Heart right ventricle (tissue), 16 donors: ENCODE data around the gene LAMC2. TPM values are rescaled to one million over a fixed set of nuclear protein-coding genes. Genes with fewer than 3 reads are reported as not detected.

ENCODE experiments used
- ATAC-seq, 8 donors: fragments of 200-7000 bp; cut with Tn5 transposase; one replicate each; pipeline ENCODE4 v1.9.1; 2020; ENCODE audit warnings: mild to moderate bottlenecking in 8 of 8, moderate library complexity in 8 of 8, moderate number of reproducible peaks in 1 of 8
- DNase-seq, 2 donors: peaks; one replicate each; pipeline ENCODE4 v3.0.0-alpha.2; 2020
- H3K27ac ChIP-seq, 10 donors: fragments of 200-600 bp; sonication (generic) in 2 of 10; one replicate each; pipeline versions ENCODE4 v1.5.0 to v1.8.0; 2020 to 2022; ENCODE audit warnings: mild to moderate bottlenecking in 3 of 10
- H3K27me3 ChIP-seq, 7 donors: fragments of 200-600 bp; one replicate each; pipeline ENCODE4 v1.8.0; 2021 to 2022; ENCODE audit warnings: mild to moderate bottlenecking in 2 of 7
- H3K36me3 ChIP-seq, 9 donors: fragments of 200-600 bp; sonication (generic) in 1 of 9; one replicate each; pipeline versions ENCODE4 v1.5.0 to v1.8.0; 2020 to 2022; ENCODE audit warnings: mild to moderate bottlenecking in 2 of 9
- H3K4me1 ChIP-seq, 9 donors: fragments of 200-600 bp; sonication (generic) in 1 of 9; one replicate each; pipeline versions ENCODE4 v1.5.0 to v1.8.0; 2020 to 2022; ENCODE audit warnings: mild to moderate bottlenecking in 4 of 9
- H3K4me3 ChIP-seq, 10 donors: fragments of 200-600 bp; sonication (generic) in 2 of 10; one replicate each; pipeline versions ENCODE4 v1.5.0 to v1.8.0; 2020 to 2022; ENCODE audit warnings: mild to moderate bottlenecking in 7 of 10, moderate library complexity in 2 of 10
- H3K9me3 ChIP-seq, 11 donors: fragments of 200-600 bp in 10 of 11; sonication (generic) in 2 of 11; one replicate each; pipeline versions ENCODE4 v1.5.0 to v1.8.0; 2013 to 2022; ENCODE audit warnings: mild to moderate bottlenecking in 2 of 11, control low read depth in 1 of 11, moderate library complexity in 1 of 11
- WGBS, 2 donors: extraction: QIAGEN DNeasy Blood & Tissue Kit; methylation state at CpG; one replicate each; pipeline ENCODE4 v1.1.7; 2013; ENCODE audit warnings: inconsistent platforms in 1 of 2; 5-methylcytosine and 5-hydroxymethylcytosine counted together
- intact Hi-C, 10 donors: fragments of 100-400 bp; cut with DNase I; formaldehyde crosslinking; loops; one replicate each; pipeline versions ENCODE4 v1.11.1 to v1.14.2; 2022
- polyA plus RNA-seq, 2 donors: library from polyadenylated mRNA; stranded (reverse); fragments of 200-250 nt; gene quantifications; one replicate each; pipeline ENCODE4 v1.2.3, GENCODE V29; 2013
- total RNA-seq, 10 donors: library from RNA; stranded (reverse); fragmentation: NEBNext Ultra II Directional in 3 of 10; extraction: Animal tissue kit (Norgen Biotek cat#: 25700) in 3 of 10; gene quantifications; one replicate each; pipeline versions ENCODE4 v1.2.1 to v1.2.4, GENCODE V29; 2021 to 2023
- TF ChIP-seq, protein P1 (sequence below), 9 donors: fragments of 200-600 bp; sonication (generic) in 2 of 9; IDR thresholded peaks; one replicate each; pipeline versions ENCODE4 v1.5.0 to v1.8.0; 2021 to 2022; ENCODE audit warnings: antibody characterized with exemption in 9 of 9, mild to moderate bottlenecking in 5 of 9, moderate library complexity in 1 of 9
- donor health status: Arrhythmogenic right ventricular cardiomyopathy.
- donor health status: ischemic (EF 13 %, LVEDD 7.1; RV severe dilation, severe dysfunction).
- donor health status: healthy with polysubstance abuse.
- donor health status: DM: no; HTN: yes; CAD: no.
- donor health status: DM: no; HTN: no; CAD: no.
- donor health status: ischemic (EF 25% LVEDD 6.9; RV normal size, moderate dysfunction).
- donor health status: ischemic (EF 25% LVEDD 5.7; RV mildly dilated, moderate dysfunction).
- donor health status: healthy.
- donor health status: DM: yes; HTN: yes; CAD: no.
- donor health status: Ischemic cardiomyopathy.
- donor health status: ischemic (EF 35%, LVEDD 5.7; RV mildly dilated, moderate dysfunction).
- donor health status: nonischemic (EF 11% LVEDD 7.7; RV severe dilation, severe dysfunction).
- donor health status: DM: yes; HTN: yes; CAD: no.
- donor health status: PGD.
- donor health status: ischemic (EF 29% LVEDD 5.4; RV normal size, mild dysfunction).
- donor health status: nonischemic (EF 23%, LVEDD 6.1; RV moderate dilation, normal function).

The LAMC2 gene
- total and polyA plus RNA-seq, 12 donors, result 0.53 to 8.8 (median 1.6) TPM

DNA sequence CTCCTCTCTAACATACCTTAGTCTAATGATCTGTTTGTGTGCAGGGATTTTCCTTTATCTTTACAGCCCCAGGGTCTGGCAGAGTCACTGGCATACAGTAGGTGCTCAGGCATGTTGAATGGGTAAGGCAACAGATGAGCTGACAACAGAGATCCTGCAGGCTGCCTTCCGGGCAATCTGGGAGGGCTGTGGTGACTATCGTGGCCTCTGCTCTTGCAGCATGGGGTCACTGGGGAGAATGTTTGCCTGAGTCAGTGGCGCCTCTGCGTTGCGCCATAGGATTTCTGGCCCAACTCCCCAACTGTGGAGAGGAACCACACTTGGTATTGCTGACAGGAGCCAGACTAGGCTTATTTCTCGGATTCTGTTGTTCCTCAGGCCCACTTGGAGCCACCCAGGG, 93.8 kb downstream of the LAMC2 start:
- Histone ChIP-seq H3K9me3 (no peaks in the 10 kb centered on the region), H3K27me3 (no peaks in the 10 kb centered on the region), H3K4me3 (no peak overlapping the region), H3K36me3 (no peaks in the 10 kb centered on the region), H3K4me1 (peaks cover 14 to 62% (median 48%) of the 10 kb centered on the region in 9 donors), H3K27ac (peak overlapping the region in 8 of 10 donors; percentile 16 to 92 (median 52))
- intact Hi-C loops, result loop anchor here in 8 of 10 donors (2.0 to 10.0 kb wide), 10 partner anchors 37 to 345 kb away; partner anchors contain the start of gene SMG7 (in 4 of the 8)
- TF ChIP-seq, protein P1, sequence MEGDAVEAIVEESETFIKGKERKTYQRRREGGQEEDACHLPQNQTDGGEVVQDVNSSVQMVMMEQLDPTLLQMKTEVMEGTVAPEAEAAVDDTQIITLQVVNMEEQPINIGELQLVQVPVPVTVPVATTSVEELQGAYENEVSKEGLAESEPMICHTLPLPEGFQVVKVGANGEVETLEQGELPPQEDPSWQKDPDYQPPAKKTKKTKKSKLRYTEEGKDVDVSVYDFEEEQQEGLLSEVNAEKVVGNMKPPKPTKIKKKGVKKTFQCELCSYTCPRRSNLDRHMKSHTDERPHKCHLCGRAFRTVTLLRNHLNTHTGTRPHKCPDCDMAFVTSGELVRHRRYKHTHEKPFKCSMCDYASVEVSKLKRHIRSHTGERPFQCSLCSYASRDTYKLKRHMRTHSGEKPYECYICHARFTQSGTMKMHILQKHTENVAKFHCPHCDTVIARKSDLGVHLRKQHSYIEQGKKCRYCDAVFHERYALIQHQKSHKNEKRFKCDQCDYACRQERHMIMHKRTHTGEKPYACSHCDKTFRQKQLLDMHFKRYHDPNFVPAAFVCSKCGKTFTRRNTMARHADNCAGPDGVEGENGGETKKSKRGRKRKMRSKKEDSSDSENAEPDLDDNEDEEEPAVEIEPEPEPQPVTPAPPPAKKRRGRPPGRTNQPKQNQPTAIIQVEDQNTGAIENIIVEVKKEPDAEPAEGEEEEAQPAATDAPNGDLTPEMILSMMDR (IDR thresholded peaks at IDR 0.05), result no peak
- WGBS, 2 donors, result 83 to 87% methylated on average over 6 of the region's 6 CpGs
- peak in 1 of 2 donors; percentile 41 for DNase-seq
- peak in 2 of 8 donors; percentile 2 to 16 for ATAC-seq

DNA sequence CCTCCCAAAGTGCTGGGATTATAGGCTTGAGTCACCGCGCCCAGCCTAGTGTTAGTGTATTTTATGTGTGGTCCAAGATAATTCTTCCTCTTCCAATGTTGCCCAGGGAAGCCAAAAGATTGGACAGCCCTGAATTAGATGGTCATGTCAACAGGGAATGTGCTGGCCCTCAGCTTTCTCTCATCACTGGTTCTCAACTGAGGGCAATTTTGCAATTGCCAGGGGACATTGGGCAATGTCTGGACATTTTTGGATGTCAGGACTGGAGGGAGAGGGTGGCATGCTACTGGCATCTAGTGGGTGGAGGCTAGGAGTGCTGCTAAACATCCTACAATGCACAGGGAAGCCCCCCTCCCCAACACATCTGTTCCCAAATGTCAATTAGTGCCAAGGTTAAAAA, 95.0 kb downstream of the LAMC2 start:
- Histone ChIP-seq H3K36me3 (no peaks in the 10 kb centered on the region), H3K9me3 (no peaks in the 10 kb centered on the region), H3K4me3 (no peak overlapping the region), H3K27me3 (no peaks in the 10 kb centered on the region), H3K4me1 (peaks cover 14 to 67% (median 55%) of the 10 kb centered on the region in 9 donors), H3K27ac (peak overlapping the region; percentile 14 to 92 (median 84))
- no peak for DNase-seq
- 93 to 100% methylated on average over 2 of the region's 2 CpGs for WGBS, 2 donors
- intact Hi-C loops, result loop anchor here (1.0 to 10.0 kb wide), 10 partner anchors 36 to 344 kb away; partner anchors contain the start of gene SMG7 (in 4 of the 10)
- ATAC-seq, result peak in 2 of 8 donors; percentile 6 to 27
- TF ChIP-seq, protein P1 (IDR thresholded peaks at IDR 0.05), result no peak

DNA sequence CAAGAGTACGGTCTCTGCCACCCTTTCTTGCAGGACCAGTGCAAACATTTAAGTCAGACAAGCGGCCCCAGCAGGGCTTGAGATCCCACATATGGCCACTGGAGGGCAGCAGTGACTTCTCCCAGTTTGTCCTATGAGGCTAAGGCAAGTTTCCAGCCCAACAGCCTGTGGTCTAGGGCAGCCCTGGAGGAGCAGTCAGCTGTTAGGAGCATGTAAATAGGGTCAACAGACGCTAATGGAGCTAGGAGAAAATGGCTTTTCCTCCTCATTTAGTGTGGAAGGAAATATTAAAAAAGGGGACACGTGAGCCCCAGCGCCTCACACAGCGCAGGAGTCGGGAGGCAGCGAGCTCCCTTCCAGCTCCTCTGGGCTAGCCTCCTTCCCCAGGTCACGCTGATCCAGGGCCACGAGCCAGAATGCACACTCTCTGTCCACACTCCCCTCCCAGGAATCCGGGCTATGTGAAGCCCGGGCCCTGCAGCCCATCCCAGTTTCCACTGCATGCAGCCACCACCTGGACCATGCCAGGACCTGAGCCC, 95.6 kb downstream of the LAMC2 start:
- intact Hi-C loops, result loop anchor here (1.0 to 10.0 kb wide), 10 partner anchors 36 to 343 kb away; partner anchors contain the start of gene SMG7 (in 4 of the 10)
- H3K4me1 ChIP-seq, result peaks cover 14 to 73% (median 61%) of the 10 kb centered on the region in 9 donors
- peak; percentile 85 to 93 (median 90) for ATAC-seq
- H3K4me3 ChIP-seq, result peak overlapping the region in 4 of 10 donors; percentile 5 to 30 (median 14)
- no peaks in the 10 kb centered on the region for H3K9me3 ChIP-seq
- WGBS, 2 donors, result 6 to 12% methylated on average over 12 of the region's 12 CpGs
- peak; percentile 89 to 94 for DNase-seq
- no peaks in the 10 kb centered on the region for H3K27me3 ChIP-seq
- peak overlapping the region; percentile 69 to 92 (median 84) for H3K27ac ChIP-seq
- TF ChIP-seq, protein P1 (IDR thresholded peaks at IDR 0.05), result peak; percentile 90 to 98 (median 95)
- no peaks in the 10 kb centered on the region for H3K36me3 ChIP-seq

DNA sequence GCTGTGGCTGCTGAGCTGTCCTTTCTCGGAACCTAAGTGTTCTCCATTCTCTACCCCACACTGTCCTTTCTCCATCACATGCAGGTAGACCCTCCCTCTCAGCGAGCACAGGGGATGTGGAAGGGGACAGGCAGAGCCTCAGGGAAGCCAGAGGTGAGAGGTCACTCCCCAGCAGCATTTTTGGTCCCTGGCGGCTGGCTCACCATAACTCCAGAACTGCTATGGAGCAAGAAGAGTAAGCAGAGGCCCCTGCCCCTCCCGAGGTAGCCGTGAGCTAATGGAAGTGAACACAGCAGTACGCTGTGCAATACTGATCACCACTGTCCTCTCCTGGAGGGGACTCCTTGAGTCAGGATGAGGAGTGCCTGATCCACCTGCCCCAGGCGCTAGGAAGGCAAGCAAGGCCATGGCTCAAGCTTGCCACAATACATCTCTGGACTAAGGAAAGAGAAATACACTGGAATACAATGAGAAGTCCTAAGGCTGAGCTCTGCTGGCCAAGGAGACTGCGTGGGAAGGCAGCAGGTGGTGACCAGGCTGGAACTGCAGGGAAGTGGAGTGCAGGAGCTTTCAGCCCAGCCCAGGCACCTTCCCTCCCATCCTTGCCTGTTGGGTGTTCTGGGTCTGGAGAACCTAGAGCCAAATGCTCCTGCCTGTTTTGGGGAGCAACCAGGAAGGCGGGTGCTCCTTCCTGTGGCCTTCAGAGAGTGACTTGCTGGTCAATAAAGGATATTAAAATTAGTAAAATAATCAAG, 96.2 kb downstream of the LAMC2 start:
- Histone ChIP-seq H3K4me3 (peak overlapping the region in 2 of 10 donors; percentile 15 to 30), H3K27me3 (no peaks in the 10 kb centered on the region)
- TF ChIP-seq, protein P1 (IDR thresholded peaks at IDR 0.05), result no peak

More for the DNA sequence above, 96.2 kb downstream of the LAMC2 start:
- peaks cover 14 to 79% (median 68%) of the 10 kb centered on the region in 9 donors for H3K4me1 ChIP-seq
- H3K36me3 ChIP-seq, result no peaks in the 10 kb centered on the region
- H3K27ac ChIP-seq, result peak overlapping the region; percentile 69 to 92 (median 84)
- DNase-seq (no peak), ATAC-seq (peak in 6 of 8 donors; percentile 1 to 20 (median 14))
- 60 to 65% methylated on average over 9 of the region's 9 CpGs for WGBS, 2 donors
- intact Hi-C loops, result loop anchor here in 7 of 10 donors (1.0 to 10.0 kb wide), 7 partner anchors 35 to 343 kb away; partner anchors contain the start of gene SMG7 (in 4 of the 7)
- H3K9me3 ChIP-seq, result no peaks in the 10 kb centered on the region
